ENCODE measurements around the gene ANXA7.

DNA sequence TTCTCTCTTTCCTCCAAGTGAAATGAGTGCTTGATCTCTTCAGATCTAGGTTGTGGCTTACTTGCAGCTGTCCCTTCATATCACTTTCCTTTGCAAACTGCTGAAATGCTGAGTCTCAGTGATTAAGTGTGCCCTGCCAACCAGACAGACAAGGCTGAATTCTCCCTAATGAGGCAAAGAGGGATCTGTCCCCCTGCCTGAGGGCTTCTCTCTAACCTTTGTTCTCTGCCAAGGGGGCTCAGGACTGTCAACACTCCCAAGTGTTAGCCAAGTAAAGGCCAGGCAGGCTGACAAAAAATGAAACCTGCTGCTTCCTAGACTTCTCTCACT lies 19.6 kb upstream of the ANXA7 start, which contains the start of gene MSS51:
- no peak for TF ChIP-seq CBFB (IDR thresholded peaks at IDR 0.05; ENCODE audit: low read depth)
- TF ChIP-seq EZH2 (IDR thresholded peaks at IDR 0.05; ENCODE audit: borderline replicate concordance, control insufficient read depth, low read depth, low read length), result no peak
- TF ChIP-seq POLR2AphosphoS5 (IDR thresholded peaks at IDR 0.05; ENCODE audit: low read length), result no peak
